ENCODE results near the gene AK1.

The AK1 gene

GRCh38 chr9:127850286-127850830 is 27.1 kb downstream of the AK1 start:
- peaks cover 19% of the 10 kb centered on the region for H3K79me1 ChIP-seq (replicated peaks; ENCODE audit: low read length, poor library complexity, severe bottlenecking)
- H3K27ac ChIP-seq (ENCODE audit: low read length, poor library complexity, severe bottlenecking), result no peak overlapping the region
- H3K23ac ChIP-seq (ENCODE audit: low read length in 2 of 2), result no peak overlapping the region
- peaks cover 14% of the 10 kb centered on the region for H3K9me3 ChIP-seq (ENCODE audit: control insufficient read depth, low read length)
- H3K9ac ChIP-seq (ENCODE audit: low read length), result no peak overlapping the region
- H3K4ac ChIP-seq (ENCODE audit: low read depth in 1 of 2, low read length in 2 of 2), result no peak overlapping the region
- no peak overlapping the region for H2BK15ac ChIP-seq (ENCODE audit: low read depth, poor library complexity, severe bottlenecking)
- H3K14ac ChIP-seq (ENCODE audit: low read length in 2 of 2), result no peak overlapping the region
- no peak for DNase-seq
- H3K4me1 ChIP-seq (ENCODE audit: control insufficient read depth, insufficient read depth, low read depth, low read length), result peaks cover 28% of the 10 kb centered on the region
- peak overlapping the region in 1 of 2 experiments; percentile 54 for H2BK12ac ChIP-seq (ENCODE audit: low read length in 2 of 2)
- no peak overlapping the region for H3K4me2 ChIP-seq (ENCODE audit: low read length, poor library complexity, severe bottlenecking)
- no peak overlapping the region for H2BK5ac ChIP-seq (ENCODE audit: low read depth, low read length, poor library complexity, severe bottlenecking)
- no peaks in the 10 kb centered on the region for H3K27me3 ChIP-seq (ENCODE audit: control insufficient read depth in 1 of 2, insufficient read depth in 1 of 2, low read length in 2 of 2)
- peak overlapping the region; percentile 36 for H4K91ac ChIP-seq (ENCODE audit: low read length)
- H3K4me3 ChIP-seq (ENCODE audit: insufficient read depth in 1 of 2, low read depth in 1 of 2, low read length in 2 of 2), result peak overlapping the region in 1 of 2 experiments; percentile 56
- WGBS, result 97% methylated on average over 14 of the region's 17 CpGs
- no peak overlapping the region for H2AFZ ChIP-seq (ENCODE audit: low read depth, low read length)
- H4K8ac ChIP-seq (ENCODE audit: low read length), result no peak overlapping the region
- no peak overlapping the region for H2AK5ac ChIP-seq (ENCODE audit: low read length, severe bottlenecking)
- no peak overlapping the region for H2BK120ac ChIP-seq (ENCODE audit: low read depth, low read length)
- H3K18ac ChIP-seq (ENCODE audit: low read depth in 1 of 2, low read length in 2 of 2), result no peak overlapping the region
- peaks cover 17 to 54% of the 10 kb centered on the region in 2 experiments for H3K36me3 ChIP-seq (ENCODE audit: control insufficient read depth in 1 of 2, insufficient read depth in 2 of 2, low read depth in 1 of 2, low read length in 2 of 2)

GRCh38 chr9:127848756-127849504 is 28.5 kb downstream of the AK1 start:
- DNase-seq, result no peak
- H3K9me3 ChIP-seq (ENCODE audit: control insufficient read depth, low read length), result peaks cover 14% of the 10 kb centered on the region
- H2AK5ac ChIP-seq (ENCODE audit: low read length, severe bottlenecking), result no peak overlapping the region
- peaks cover 17 to 57% of the 10 kb centered on the region in 2 experiments for H3K36me3 ChIP-seq (ENCODE audit: control insufficient read depth in 1 of 2, insufficient read depth in 2 of 2, low read depth in 1 of 2, low read length in 2 of 2)
- H2BK120ac ChIP-seq (ENCODE audit: low read depth, low read length), result no peak overlapping the region
- H3K4ac ChIP-seq (ENCODE audit: low read depth in 1 of 2, low read length in 2 of 2), result no peak overlapping the region
- no peak overlapping the region for H3K4me2 ChIP-seq (ENCODE audit: low read length, poor library complexity, severe bottlenecking)
- H3K9ac ChIP-seq (ENCODE audit: low read length), result no peak overlapping the region
- H2BK12ac ChIP-seq (ENCODE audit: low read length in 2 of 2), result no peak overlapping the region
- 98% methylated on average over 7 of the region's 10 CpGs for WGBS
- no peak overlapping the region for H4K8ac ChIP-seq (ENCODE audit: low read length)
- no peak overlapping the region for H2AFZ ChIP-seq (ENCODE audit: low read depth, low read length)
- no peak overlapping the region for H3K23ac ChIP-seq (ENCODE audit: low read length in 2 of 2)
- no peaks in the 10 kb centered on the region for H3K27me3 ChIP-seq (ENCODE audit: control insufficient read depth in 1 of 2, insufficient read depth in 1 of 2, low read length in 2 of 2)
- H3K4me3 ChIP-seq (ENCODE audit: insufficient read depth in 1 of 2, low read depth in 1 of 2, low read length in 2 of 2), result peak overlapping the region in 1 of 2 experiments; percentile 30
- peaks cover 20% of the 10 kb centered on the region for H3K79me1 ChIP-seq (replicated peaks; ENCODE audit: low read length, poor library complexity, severe bottlenecking)
- H3K18ac ChIP-seq (ENCODE audit: low read depth in 1 of 2, low read length in 2 of 2), result peak overlapping the region in 1 of 2 experiments; percentile 13
- no peak overlapping the region for H3K14ac ChIP-seq (ENCODE audit: low read length in 2 of 2)
- no peak overlapping the region for H3K27ac ChIP-seq (ENCODE audit: low read length, poor library complexity, severe bottlenecking)
- no peak overlapping the region for H2BK5ac ChIP-seq (ENCODE audit: low read depth, low read length, poor library complexity, severe bottlenecking)
- H2BK15ac ChIP-seq (ENCODE audit: low read depth, poor library complexity, severe bottlenecking), result no peak overlapping the region
- H3K4me1 ChIP-seq (ENCODE audit: control insufficient read depth, insufficient read depth, low read depth, low read length), result peaks cover 33% of the 10 kb centered on the region
- H4K91ac ChIP-seq (ENCODE audit: low read length), result peak overlapping the region; percentile 46

- Histone ChIP-seq H3K27ac (ENCODE audit: low read length, poor library complexity, severe bottlenecking) (no peak overlapping the region), H3K18ac (ENCODE audit: low read depth in 1 of 2, low read length in 2 of 2) (peak overlapping the region in 1 of 2 experiments; percentile 37), H3K4me1 (ENCODE audit: control insufficient read depth, insufficient read depth, low read depth, low read length) (peaks cover 27% of the 10 kb centered on the region), H2BK12ac (ENCODE audit: low read length in 2 of 2) (peak overlapping the region; percentile 7 to 45), H2AFZ (ENCODE audit: low read depth, low read length) (no peak overlapping the region), H4K8ac (ENCODE audit: low read length) (no peak overlapping the region), H2BK5ac (ENCODE audit: low read depth, low read length, poor library complexity, severe bottlenecking) (no peak overlapping the region), H3K4me3 (ENCODE audit: insufficient read depth in 1 of 2, low read depth in 1 of 2, low read length in 2 of 2) (peak overlapping the region in 1 of 2 experiments; percentile 50), H3K4me2 (ENCODE audit: low read length, poor library complexity, severe bottlenecking) (no peak overlapping the region), H3K36me3 (ENCODE audit: control insufficient read depth in 1 of 2, insufficient read depth in 2 of 2, low read depth in 1 of 2, low read length in 2 of 2) (peaks cover 18 to 60% of the 10 kb centered on the region in 2 experiments), H3K4ac (ENCODE audit: low read depth in 1 of 2, low read length in 2 of 2) (peak overlapping the region in 1 of 2 experiments; percentile 44), H2BK120ac (ENCODE audit: low read depth, low read length) (no peak overlapping the region), H3K23ac (ENCODE audit: low read length in 2 of 2) (no peak overlapping the region), H3K9ac (ENCODE audit: low read length) (peak overlapping the region; percentile 60), H2BK15ac (ENCODE audit: low read depth, poor library complexity, severe bottlenecking) (no peak overlapping the region), H3K27me3 (ENCODE audit: control insufficient read depth in 1 of 2, insufficient read depth in 1 of 2, low read length in 2 of 2) (no peaks in the 10 kb centered on the region), H3K79me1 (replicated peaks; ENCODE audit: low read length, poor library complexity, severe bottlenecking) (peaks cover 21% of the 10 kb centered on the region), H3K14ac (ENCODE audit: low read length in 2 of 2) (no peak overlapping the region), H2AK5ac (ENCODE audit: low read length, severe bottlenecking) (no peak overlapping the region), H3K9me3 (ENCODE audit: control insufficient read depth, low read length) (peaks cover 14% of the 10 kb centered on the region), H4K91ac (ENCODE audit: low read length) (peak overlapping the region; percentile 5)
- 84% methylated on average over 11 of the region's 12 CpGs for WGBS
- DNase-seq, result no peak
Observed at GRCh38 chr9:127847833-127848755, 29.4 kb downstream of the AK1 start.

All from mesenchymal stem cell (in vitro differentiated cells and primary cell).